ENCODE measurements around the gene ADCK1.

DNA sequence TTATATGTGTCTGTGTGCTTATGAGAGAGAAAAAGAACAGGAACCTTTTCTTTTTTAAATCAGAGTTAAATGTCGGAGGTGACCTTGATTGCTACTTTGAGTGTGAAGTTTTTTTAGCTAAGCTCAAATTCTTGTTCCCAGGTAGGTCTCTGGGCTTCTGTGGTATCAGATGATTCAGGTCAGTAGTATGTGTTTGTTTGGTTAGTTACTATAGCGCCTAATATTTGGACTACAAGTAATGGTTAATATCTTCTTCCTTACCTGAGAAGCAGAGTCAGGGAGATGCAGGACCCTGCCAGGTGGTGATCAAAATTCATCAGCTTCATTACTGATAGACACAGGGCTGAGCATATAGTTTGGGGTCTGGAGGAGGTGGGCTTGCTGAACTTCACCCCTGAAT is 30.8 kb downstream of the ADCK1 start:
- TF ChIP-seq, protein P1, sequence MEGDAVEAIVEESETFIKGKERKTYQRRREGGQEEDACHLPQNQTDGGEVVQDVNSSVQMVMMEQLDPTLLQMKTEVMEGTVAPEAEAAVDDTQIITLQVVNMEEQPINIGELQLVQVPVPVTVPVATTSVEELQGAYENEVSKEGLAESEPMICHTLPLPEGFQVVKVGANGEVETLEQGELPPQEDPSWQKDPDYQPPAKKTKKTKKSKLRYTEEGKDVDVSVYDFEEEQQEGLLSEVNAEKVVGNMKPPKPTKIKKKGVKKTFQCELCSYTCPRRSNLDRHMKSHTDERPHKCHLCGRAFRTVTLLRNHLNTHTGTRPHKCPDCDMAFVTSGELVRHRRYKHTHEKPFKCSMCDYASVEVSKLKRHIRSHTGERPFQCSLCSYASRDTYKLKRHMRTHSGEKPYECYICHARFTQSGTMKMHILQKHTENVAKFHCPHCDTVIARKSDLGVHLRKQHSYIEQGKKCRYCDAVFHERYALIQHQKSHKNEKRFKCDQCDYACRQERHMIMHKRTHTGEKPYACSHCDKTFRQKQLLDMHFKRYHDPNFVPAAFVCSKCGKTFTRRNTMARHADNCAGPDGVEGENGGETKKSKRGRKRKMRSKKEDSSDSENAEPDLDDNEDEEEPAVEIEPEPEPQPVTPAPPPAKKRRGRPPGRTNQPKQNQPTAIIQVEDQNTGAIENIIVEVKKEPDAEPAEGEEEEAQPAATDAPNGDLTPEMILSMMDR (IDR thresholded peaks at IDR 0.05) = no peak
- no peak for TF ChIP-seq POLR2A (IDR thresholded peaks at IDR 0.05)
- TF ChIP-seq POLR2AphosphoS5 (IDR thresholded peaks at IDR 0.05) = no peak
- TF ChIP-seq EP300 (IDR thresholded peaks at IDR 0.05) = no peak

Data from suprapubic skin (tissue), 4 donors.